Femur (tissue), 1 donor: ENCODE results near the gene ACSM3.
"Not testable (repeated sequence)": the region's sequence is repeated elsewhere in the genome, so short reads cannot be mapped to it uniquely, and the experiment has no call there.

Experiments
- DNase-seq: peaks from one replicate; pipeline ENCODE4 v3.0.0-alpha.2; 2017

ACSM3 gene, protein sequence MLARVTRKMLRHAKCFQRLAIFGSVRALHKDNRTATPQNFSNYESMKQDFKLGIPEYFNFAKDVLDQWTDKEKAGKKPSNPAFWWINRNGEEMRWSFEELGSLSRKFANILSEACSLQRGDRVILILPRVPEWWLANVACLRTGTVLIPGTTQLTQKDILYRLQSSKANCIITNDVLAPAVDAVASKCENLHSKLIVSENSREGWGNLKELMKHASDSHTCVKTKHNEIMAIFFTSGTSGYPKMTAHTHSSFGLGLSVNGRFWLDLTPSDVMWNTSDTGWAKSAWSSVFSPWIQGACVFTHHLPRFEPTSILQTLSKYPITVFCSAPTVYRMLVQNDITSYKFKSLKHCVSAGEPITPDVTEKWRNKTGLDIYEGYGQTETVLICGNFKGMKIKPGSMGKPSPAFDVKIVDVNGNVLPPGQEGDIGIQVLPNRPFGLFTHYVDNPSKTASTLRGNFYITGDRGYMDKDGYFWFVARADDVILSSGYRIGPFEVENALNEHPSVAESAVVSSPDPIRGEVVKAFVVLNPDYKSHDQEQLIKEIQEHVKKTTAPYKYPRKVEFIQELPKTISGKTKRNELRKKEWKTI

DNA sequence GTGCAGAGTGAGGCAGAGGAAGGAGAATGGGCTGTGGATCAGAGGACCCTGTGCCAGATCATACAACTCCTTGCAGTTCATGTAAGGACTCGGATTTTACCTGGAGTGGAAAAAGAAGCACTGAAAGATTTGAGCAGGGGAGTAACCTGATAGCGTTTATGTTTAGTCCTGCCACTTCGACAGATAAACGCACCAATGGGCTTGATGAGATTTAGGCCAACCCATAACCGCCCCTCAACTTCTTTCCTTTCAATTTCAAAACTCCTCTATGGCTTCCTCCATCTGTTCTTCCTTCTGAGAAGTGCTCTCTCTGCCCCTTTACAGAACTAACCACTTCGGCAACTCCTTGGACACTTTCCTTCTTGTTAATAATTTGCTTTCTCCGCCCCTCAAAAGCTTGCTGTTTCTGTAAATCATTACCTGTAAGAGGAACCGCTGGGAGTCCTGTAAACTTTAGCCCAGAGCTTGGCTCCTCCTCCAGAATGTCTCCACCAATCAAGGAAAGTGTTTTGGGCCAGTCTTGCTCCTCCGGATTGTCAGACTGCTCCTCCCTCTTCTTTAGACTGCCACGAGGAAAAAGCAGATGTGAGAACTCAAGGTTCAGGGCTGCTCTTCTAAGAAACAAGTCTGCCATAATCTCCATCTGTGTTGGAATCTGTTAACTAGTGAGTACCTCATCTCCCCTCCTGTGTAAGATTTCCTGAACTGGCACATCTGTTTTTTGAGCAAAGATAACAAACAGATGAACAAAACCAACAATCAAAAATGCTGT is at the start of gene ACSM3:
Gene ACSM3, plus strand, starts transcription at position 554 of the 772 bp plus-strand sequence. CDS start 6,021 bp downstream, outside the sequence.
- peak; percentile 76 for DNase-seq

- DNase-seq = not testable (repeated sequence)
Observed at GRCh38 chr16:20717718-20718117, 46.1 kb upstream of the ACSM3 start.

- no peak for DNase-seq
Observed at GRCh38 chr16:20720251-20720650, 43.6 kb upstream of the ACSM3 start.

GRCh38 chr16:20726661-20727060 is 37.2 kb upstream of the ACSM3 start:
- no peak for DNase-seq

GRCh38 chr16:20727181-20727580 is 36.6 kb upstream of the ACSM3 start:
- no peak for DNase-seq

- no peak for DNase-seq
Observed at GRCh38 chr16:20729141-20729540, 34.7 kb upstream of the ACSM3 start.

DNA sequence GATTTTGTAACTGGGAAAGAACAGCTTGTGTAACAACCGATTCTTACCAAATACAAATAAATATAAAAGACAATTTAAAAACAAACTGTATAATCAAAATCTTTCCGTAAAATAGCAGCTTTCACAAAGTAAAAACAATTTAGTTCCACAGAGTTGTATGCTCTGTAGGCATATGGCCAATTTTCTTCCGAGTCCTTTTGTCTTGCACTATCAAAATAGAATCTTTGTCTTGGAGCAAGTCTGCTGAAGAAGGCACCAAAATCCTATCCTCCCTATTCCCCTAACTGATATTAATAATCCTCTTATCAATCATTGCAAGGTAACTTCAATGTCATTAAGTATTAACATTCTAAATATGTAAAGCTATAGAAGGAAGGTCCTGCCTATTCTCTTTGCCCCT is 29.8 kb upstream of the ACSM3 start:
- no peak for DNase-seq

- no peak for DNase-seq
Observed at GRCh38 chr16:20734782-20735181, 29.0 kb upstream of the ACSM3 start.

DNA sequence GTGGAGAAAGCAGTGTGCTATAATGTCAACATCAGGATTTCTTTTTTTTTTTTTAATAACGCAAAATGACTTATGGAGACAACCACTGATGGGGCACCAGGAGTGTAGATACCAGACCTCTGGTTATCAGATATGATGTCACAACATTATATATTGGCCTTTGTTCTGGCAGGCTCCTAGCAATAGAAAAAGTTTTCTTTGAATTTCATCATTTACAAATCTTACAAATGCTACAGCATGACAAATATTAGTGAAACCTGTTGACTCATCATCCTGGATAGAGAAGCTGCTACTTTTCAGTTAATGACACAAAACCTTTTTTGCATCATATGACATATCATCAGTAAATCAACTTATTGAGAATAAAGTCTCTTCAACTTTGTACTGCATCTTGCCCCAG is 28.3 kb upstream of the ACSM3 start:
- no peak for DNase-seq

GRCh38 chr16:20740007-20740883 is 23.6 kb upstream of the ACSM3 start:
- DNase-seq = no peak

GRCh38 chr16:20740901-20741521 is 22.8 kb upstream of the ACSM3 start:
- DNase-seq = peak; percentile 94

GRCh38 chr16:20741554-20742285 is 22.1 kb upstream of the ACSM3 start, which contains the start of gene THUMPD1:
Gene THUMPD1 (minus strand): TSS chr16:20741818. CDS start chr16:20741739, 79 bp downstream.
- DNase-seq = peak; percentile 97

GRCh38 chr16:20743591-20743990 is 20.2 kb upstream of the ACSM3 start:
- DNase-seq = no peak

DNA sequence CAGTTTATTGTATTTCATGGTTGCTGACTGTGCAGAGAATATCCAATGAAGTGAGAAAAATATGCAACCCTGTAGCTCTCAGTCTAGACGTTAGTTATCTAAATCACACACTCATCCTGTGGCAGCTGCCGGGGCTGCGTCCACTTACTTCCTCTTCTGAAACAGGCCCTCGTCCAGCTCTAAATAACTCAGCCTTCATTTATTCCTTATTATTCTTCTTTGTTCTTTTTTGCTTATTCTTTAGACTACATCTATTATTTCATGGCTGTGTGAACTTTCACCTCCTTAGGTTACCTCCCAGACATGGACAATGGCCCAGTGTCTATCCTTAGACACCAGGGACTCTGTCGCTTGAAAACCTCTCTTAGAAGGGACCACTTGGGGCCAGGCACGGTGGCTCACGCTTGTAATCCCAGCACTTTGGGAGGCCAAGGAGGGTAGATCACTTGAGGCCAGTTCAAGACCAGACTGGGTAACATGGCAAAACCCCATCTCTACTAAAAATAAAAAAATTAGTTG is 18.8 kb upstream of the ACSM3 start:
- DNase-seq = no peak

- DNase-seq = no peak
Observed at GRCh38 chr16:20746461-20746860, 17.4 kb upstream of the ACSM3 start.

DNA sequence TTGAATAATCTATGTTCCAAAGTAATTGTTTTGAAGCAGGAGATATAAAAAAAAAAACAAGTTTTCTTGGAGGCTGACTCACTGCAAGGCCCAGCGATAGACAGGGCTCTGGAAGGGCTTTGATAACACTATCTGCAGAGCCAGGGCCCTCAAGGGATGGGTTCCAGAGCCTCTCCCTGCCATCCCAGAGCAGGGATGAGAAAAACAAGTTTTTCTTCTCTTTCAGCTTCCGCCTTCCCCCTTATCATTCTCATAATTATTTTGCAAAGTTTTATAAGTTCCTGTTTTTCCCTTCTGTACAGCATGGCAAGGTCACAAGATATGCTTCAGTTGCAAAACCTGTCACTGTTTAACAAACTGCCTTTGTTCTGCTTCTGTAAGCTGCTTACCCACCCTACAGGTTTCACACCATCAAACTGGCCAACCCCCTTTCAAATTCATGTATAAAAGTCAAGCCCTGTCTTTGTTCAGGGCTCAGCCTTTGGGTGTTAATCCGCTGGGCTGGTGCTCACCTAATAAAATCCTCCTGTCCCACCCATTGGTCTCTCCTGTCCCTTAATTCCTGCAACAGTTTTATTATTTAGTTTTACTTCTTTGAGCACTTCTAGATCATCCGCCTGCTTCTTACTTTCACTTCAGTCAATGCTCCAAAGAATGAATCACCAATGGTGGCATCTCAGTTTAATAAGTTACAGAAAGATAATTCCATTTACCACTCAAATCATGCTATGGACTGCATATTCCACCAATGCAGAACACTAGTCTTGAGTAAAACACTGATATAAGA is 16.6 kb upstream of the ACSM3 start:
- no peak for DNase-seq

DNA sequence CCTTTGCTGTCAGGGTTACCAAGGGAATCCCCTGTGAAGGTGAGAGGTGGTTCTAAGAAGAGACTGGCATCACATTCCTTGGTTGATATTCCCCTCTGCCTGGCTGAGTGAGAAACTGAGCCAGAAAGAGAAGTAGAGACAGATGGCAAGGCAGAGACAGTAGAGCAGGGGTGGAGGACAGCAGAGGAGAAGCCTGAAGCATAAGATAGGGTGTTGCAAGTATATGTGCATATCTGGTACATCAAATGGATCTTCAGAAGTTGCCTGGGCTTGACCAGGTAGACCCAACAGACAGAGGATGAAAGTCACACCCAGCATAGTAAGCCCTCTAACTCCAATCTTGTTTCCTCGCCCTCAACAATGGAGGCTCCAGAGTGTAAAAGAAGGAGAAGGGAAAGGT is 14.3 kb upstream of the ACSM3 start:
- DNase-seq = no peak

GRCh38 chr16:20750558-20750957 is 13.3 kb upstream of the ACSM3 start:
- no peak for DNase-seq

DNA sequence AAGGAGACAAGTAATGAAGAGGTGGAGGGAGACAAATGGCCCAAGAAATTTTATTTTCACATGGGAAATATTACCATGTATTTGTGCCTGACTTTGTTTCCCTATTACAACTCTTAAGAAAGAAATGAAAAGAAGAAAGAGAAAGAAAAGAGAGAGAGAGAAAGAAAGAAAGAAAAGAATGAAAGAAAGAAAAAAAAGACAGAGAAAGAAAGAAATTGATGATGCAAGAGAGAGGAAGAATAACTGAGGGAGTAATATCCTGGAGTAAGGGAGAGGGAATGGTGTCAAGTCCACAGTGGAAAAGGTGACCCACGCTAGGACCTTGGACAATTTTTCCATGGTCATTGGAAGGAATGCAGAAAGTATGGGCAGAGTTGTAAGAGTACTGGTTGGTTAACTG is 10.1 kb upstream of the ACSM3 start:
- DNase-seq = no peak

- no peak for DNase-seq
Observed at GRCh38 chr16:20755238-20755637, 8.6 kb upstream of the ACSM3 start.
